Endothelial cell of umbilical vein (primary cell): Measurements from ENCODE around the gene ERBB4. TPM values are rescaled to one million over a fixed set of nuclear protein-coding genes. Genes with fewer than 3 reads are reported as not detected.

Experiments
- BruUV-seq: library from RNA; stranded (reverse); fragments of 400-500 nt; replicated peaks from 2 replicates; lab custom pipeline; 2021; lab: Mats Ljungman, UMichigan
- CTCF ChIA-PET: fragments of 300-600, 350-600 bp; sonication (Branson Sonifier 250); formaldehyde crosslinking; loops from one replicate; lab custom pipeline; 2021; ENCODE audit warnings: antibody characterized with exemption, inconsistent platforms; lab: Charles Lee
- POLR2A ChIA-PET: fragments of 300-600, 350-600 bp; sonication (Branson Sonifier 250); formaldehyde crosslinking; loops from one replicate; lab custom pipeline; 2021; ENCODE audit warnings: antibody characterized with exemption, inconsistent platforms; lab: Charles Lee
- DNase-seq: peaks from one replicate; pipeline ENCODE4 v3.0.0-alpha.2; 2011; ENCODE audit warnings: low read depth, low spot score
- FAIRE-seq: peaks from 2 replicates; lab custom pipeline; 2011; peaks lifted over from hg19 to GRCh38; lab: Jason Lieb, UNC
- H2AFZ ChIP-seq: 2 replicates; pipeline ENCODE4 v1.6.0; 2012; ENCODE audit warnings: low read depth, low read length, control low read depth, inconsistent platforms
- H3K27ac ChIP-seq: 2 replicates; pipeline ENCODE4 v1.5.1; 2011; ENCODE audit warnings: low read depth, mild to moderate bottlenecking, control low read depth, low read length, moderate library complexity; ENCODE audit not compliant: insufficient read depth
- H3K27me3 ChIP-seq, 2 experiments: 2 replicates each; pipeline versions ENCODE4 v1.6.0 to v1.6.1; 2011; ENCODE audit warnings: low read length in 2 of 2, mixed read lengths in 1 of 2; ENCODE audit not compliant: control insufficient read depth in 2 of 2, insufficient read depth in 2 of 2
- H3K36me3 ChIP-seq, 2 experiments: 2 replicates in 1 of 2; 3 replicates in 1 of 2; pipeline ENCODE4 v1.5.1; 2011; ENCODE audit warnings: low read length in 2 of 2, mild to moderate bottlenecking in 1 of 2, moderate library complexity in 1 of 2; ENCODE audit not compliant: control insufficient read depth in 2 of 2, insufficient read depth in 2 of 2; ENCODE audit errors: extremely low read depth in 1 of 2
- H3K4me1 ChIP-seq: 3 replicates; pipeline ENCODE4 v1.5.1; 2011; ENCODE audit warnings: mild to moderate bottlenecking, low read length; ENCODE audit not compliant: control insufficient read depth, insufficient read depth; ENCODE audit errors: extremely low read depth
- H3K4me2 ChIP-seq: 2 replicates; pipeline ENCODE4 v1.6.1; 2011; ENCODE audit warnings: low read length, control low read depth, mixed read lengths; ENCODE audit not compliant: insufficient read depth
- H3K4me3 ChIP-seq, 3 experiments: fragments of 200-600 bp in 1 of 3; sonication (generic), shearing (Covaris generic) in 1 of 3; replicated peaks in 1 of 3; 2 replicates each; pipeline ENCODE4 v1.5.1; 2011 to 2016; ENCODE audit warnings: control low read depth in 3 of 3, low read length in 3 of 3, mild to moderate bottlenecking in 2 of 3, inconsistent platforms in 1 of 3, low read depth in 1 of 3, moderate library complexity in 1 of 3; ENCODE audit not compliant: insufficient read depth in 1 of 3
- H3K79me2 ChIP-seq: 2 replicates; pipeline ENCODE4 v1.6.0; 2012; ENCODE audit warnings: low read length, inconsistent platforms; ENCODE audit not compliant: control insufficient read depth, insufficient read depth
- H3K9ac ChIP-seq: replicated peaks from 2 replicates; pipeline ENCODE3; 2011; ENCODE audit warnings: low read length, control low read depth; ENCODE audit not compliant: insufficient read depth; ENCODE audit errors: extremely low read depth
- H3K9me1 ChIP-seq: replicated peaks from 3 replicates; pipeline ENCODE4 v1.6.0; 2011; ENCODE audit warnings: mild to moderate bottlenecking, low read length; ENCODE audit not compliant: control insufficient read depth, insufficient read depth; ENCODE audit errors: extremely low read depth
- H3K9me3 ChIP-seq: replicated peaks from 2 replicates; pipeline ENCODE4 v1.5.1; 2012; ENCODE audit warnings: low read length, inconsistent platforms; ENCODE audit not compliant: control insufficient read depth, insufficient read depth
- H4K20me1 ChIP-seq: replicated peaks from 2 replicates; pipeline ENCODE3; 2011; ENCODE audit warnings: mild to moderate bottlenecking, low read length; ENCODE audit not compliant: control insufficient read depth, insufficient read depth; ENCODE audit errors: extremely low read depth
- CTCF ChIP-seq, 2 donors: IDR thresholded peaks; 1 replicate in 1 of 2; 2 replicates in 1 of 2; pipeline ENCODE4 v1.5.1; 2011; ENCODE audit warnings: low read length in 2 of 2, mild to moderate bottlenecking in 2 of 2, moderate library complexity in 2 of 2, control low read depth in 1 of 2, inconsistent platforms in 1 of 2, low read depth in 1 of 2; ENCODE audit not compliant: insufficient read depth in 1 of 2; ENCODE audit errors: extremely low read depth in 1 of 2
- EZH2 ChIP-seq: IDR thresholded peaks from 2 replicates; pipeline ENCODE4 v1.6.1; 2012; ENCODE audit warnings: borderline replicate concordance, low read depth, mild to moderate bottlenecking, moderate library complexity, low read length, inconsistent platforms; ENCODE audit not compliant: severe bottlenecking
- FOS ChIP-seq: IDR thresholded peaks from 2 replicates; pipeline ENCODE4 v1.6.1; 2011; ENCODE audit warnings: mild to moderate bottlenecking, low read length, moderate library complexity, borderline replicate concordance; ENCODE audit not compliant: insufficient read depth
- GATA2 ChIP-seq: IDR thresholded peaks from 2 replicates; pipeline ENCODE4 v1.7.0; 2011; ENCODE audit warnings: low read depth, mild to moderate bottlenecking, moderate library complexity, mixed read lengths, low read length; ENCODE audit not compliant: insufficient read length, insufficient read depth
- JUN ChIP-seq: IDR thresholded peaks from 2 replicates; pipeline ENCODE4 v1.6.1; 2011; ENCODE audit warnings: borderline replicate concordance, low read depth; ENCODE audit not compliant: insufficient read length, insufficient read depth
- MYC ChIP-seq: IDR thresholded peaks from one replicate; pipeline ENCODE4 v1.6.1; 2011; ENCODE audit warnings: mild to moderate bottlenecking, low read depth, low read length
- POLR2A ChIP-seq: IDR thresholded peaks from 2 replicates; pipeline ENCODE4 v1.6.1; 2012; ENCODE audit warnings: low read depth, mild to moderate bottlenecking, control low read depth, low read length
- POLR2AphosphoS5 ChIP-seq: IDR thresholded peaks from 2 replicates; pipeline ENCODE4 v1.6.1; 2012; ENCODE audit warnings: low read depth, mild to moderate bottlenecking, control low read depth, low read length, moderate library complexity; ENCODE audit not compliant: insufficient read depth
- dilution Hi-C: fragments of 300-500 bp; cut with MboI; formaldehyde crosslinking; loops from one replicate; pipeline ENCODE4 v1.15.0; 2019; ENCODE audit warnings: low sequenced_read_pairs; ENCODE audit not compliant: extremely low pct_ligation_motif_present
- intact Hi-C: fragments of 100-400 bp; cut with micrococcal nuclease; formaldehyde crosslinking; loops from one replicate; pipeline ENCODE4 v1.10.0; 2022
- polyA plus RNA-seq, 4 experiments: library from polyadenylated mRNA; depleted of rRNA in 3 of 4; stranded (reverse) in 3 of 4; unstranded in 1 of 4; fragments of >200 nt; gene quantifications; 2 replicates each; pipeline versions ENCODE4 v1.2.1 to v1.2.3, GENCODE V29; 2011 to 2012; ENCODE audit warnings: missing spikeins in 1 of 4
- total RNA-seq: library from RNA; stranded (reverse); gene quantifications from 2 replicates; pipeline ENCODE4 v1.2.3, GENCODE V29; 2021
- TF ChIP-seq, protein P1 (sequence below): IDR thresholded peaks from 2 replicates; pipeline ENCODE4 v1.6.1; 2011; ENCODE audit not compliant: insufficient read depth, insufficient read length

Gene ERBB4
- total and polyA plus RNA-seq, 2 donors (not counting 3 experiments of a cell fraction or from before 2014, with no cell fraction given): 0.01 to 0.27 TPM

DNA sequence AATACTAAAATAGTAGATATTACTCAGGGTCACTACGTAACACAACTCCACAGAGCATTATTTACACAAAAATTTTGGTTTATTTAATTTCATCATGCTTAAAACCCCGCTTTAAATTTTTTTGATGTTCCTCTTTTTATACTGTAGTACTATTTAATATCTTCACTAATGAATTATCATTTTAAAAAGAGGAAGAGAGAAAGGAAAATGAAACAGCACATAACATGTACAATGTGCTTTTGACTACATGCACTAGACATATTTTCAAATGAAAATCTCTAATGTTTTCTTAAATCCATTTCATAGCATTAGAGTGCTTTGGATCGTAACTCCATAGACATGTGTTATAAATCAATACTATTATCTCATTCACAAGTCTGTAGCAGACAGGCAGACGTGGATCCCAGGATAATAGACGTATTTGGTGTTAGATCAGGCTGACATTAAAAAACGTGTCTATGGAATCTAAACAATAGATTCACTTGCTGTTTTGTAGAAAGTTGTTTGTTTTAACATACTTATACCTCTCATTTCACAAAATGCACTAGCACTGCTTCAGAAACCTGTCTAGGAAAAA lies 1085.2 kb downstream of the ERBB4 start:
- Histone ChIP-seq H3K9ac (no peak overlapping the region), H2AFZ (no peak overlapping the region), H4K20me1 (no peaks in the 10 kb centered on the region), H3K4me1 (no peaks in the 10 kb centered on the region), H3K4me3 (no peak overlapping the region), H3K4me2 (no peak overlapping the region), H3K27ac (no peak overlapping the region), H3K9me1 (no peaks in the 10 kb centered on the region), H3K79me2 (no peaks in the 10 kb centered on the region), H3K9me3 (no peaks in the 10 kb centered on the region), H3K27me3 (no peaks in the 10 kb centered on the region), H3K36me3 (no peaks in the 10 kb centered on the region)
- intact Hi-C loops: no loop called here
- dilution Hi-C loops: no loop called here
- DNase-seq: no peak
- no TSS peak for BruUV-seq
- no peak for FAIRE-seq
- POLR2A ChIA-PET: no interaction called here
- CTCF ChIA-PET: interaction anchor here (0.5 to 3.6 kb wide), 7 partner anchors 9 to 1114 kb away, joined by 3 to 31 read pairs (median 10); no protein-coding TSS in a partner anchor
- TF ChIP-seq POLR2AphosphoS5 (no peak), JUN (no peak), MYC (no peak), CTCF (IDR thresholded peaks at IDR 0.05; ENCODE audit: extremely low read depth in 1 of 2, insufficient read depth in 1 of 2, low read depth in 1 of 2, low read length in 2 of 2) (no peak), FOS (no peak), POLR2A (no peak), EZH2 (no peak), GATA2 (no peak)
- TF ChIP-seq, protein P1, sequence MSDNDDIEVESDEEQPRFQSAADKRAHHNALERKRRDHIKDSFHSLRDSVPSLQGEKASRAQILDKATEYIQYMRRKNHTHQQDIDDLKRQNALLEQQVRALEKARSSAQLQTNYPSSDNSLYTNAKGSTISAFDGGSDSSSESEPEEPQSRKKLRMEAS: no peak
